Astrocyte (in vitro differentiated cells and primary cell): Measurements from ENCODE around the gene SIPA1.

Experiments used
- EZH2 ChIP-seq: IDR thresholded peaks from 2 replicates; pipeline ENCODE4 v1.6.1; 2012; ENCODE audit warnings: mild to moderate bottlenecking, low read length, inconsistent platforms; ENCODE audit not compliant: insufficient read depth
- TF ChIP-seq, protein P1 (sequence below): IDR thresholded peaks from 2 replicates; pipeline ENCODE4 v1.5.1; 2011; ENCODE audit warnings: low read depth, mild to moderate bottlenecking, inconsistent platforms, low read length, moderate library complexity; ENCODE audit not compliant: insufficient read depth

GRCh38 chr11:65618763-65619162, 19.1 kb upstream of the SIPA1 start:
- TF ChIP-seq, protein P1, sequence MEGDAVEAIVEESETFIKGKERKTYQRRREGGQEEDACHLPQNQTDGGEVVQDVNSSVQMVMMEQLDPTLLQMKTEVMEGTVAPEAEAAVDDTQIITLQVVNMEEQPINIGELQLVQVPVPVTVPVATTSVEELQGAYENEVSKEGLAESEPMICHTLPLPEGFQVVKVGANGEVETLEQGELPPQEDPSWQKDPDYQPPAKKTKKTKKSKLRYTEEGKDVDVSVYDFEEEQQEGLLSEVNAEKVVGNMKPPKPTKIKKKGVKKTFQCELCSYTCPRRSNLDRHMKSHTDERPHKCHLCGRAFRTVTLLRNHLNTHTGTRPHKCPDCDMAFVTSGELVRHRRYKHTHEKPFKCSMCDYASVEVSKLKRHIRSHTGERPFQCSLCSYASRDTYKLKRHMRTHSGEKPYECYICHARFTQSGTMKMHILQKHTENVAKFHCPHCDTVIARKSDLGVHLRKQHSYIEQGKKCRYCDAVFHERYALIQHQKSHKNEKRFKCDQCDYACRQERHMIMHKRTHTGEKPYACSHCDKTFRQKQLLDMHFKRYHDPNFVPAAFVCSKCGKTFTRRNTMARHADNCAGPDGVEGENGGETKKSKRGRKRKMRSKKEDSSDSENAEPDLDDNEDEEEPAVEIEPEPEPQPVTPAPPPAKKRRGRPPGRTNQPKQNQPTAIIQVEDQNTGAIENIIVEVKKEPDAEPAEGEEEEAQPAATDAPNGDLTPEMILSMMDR = no peak
- TF ChIP-seq EZH2 = no peak
